Caco-2 (cell line): ENCODE measurements around the gene CFAP99. TPM values are rescaled to one million over a fixed set of nuclear protein-coding genes. Genes with fewer than 3 reads are reported as not detected.

Experiments
- BruUV-seq: library from RNA; stranded (reverse); fragments of 400-500 nt; replicated peaks from 2 replicates; lab custom pipeline; 2021; lab: Mats Ljungman, UMichigan
- CTCF ChIA-PET: fragments of 300-600 bp; sonication (Branson Sonifier 250); formaldehyde crosslinking; loops from one replicate; lab custom pipeline; 2022; ENCODE audit warnings: antibody characterized with exemption; lab: Charles Lee
- POLR2A ChIA-PET: fragments of 300-600 bp; sonication (Branson Sonifier 250); formaldehyde crosslinking; loops from one replicate; lab custom pipeline; 2022; ENCODE audit warnings: antibody characterized with exemption; lab: Charles Lee
- DNase-seq, 2 experiments: peaks; one replicate each; pipeline versions ENCODE4 v3.0.0 to v3.0.0-alpha.2; 2020 to 2022
- H3K27me3 ChIP-seq: replicated peaks from 2 replicates; pipeline ENCODE4 v1.6.0; 2011; ENCODE audit warnings: low read length; ENCODE audit not compliant: control insufficient read depth, insufficient read depth
- H3K36me3 ChIP-seq: 2 replicates; pipeline ENCODE4 v1.5.1; 2011; ENCODE audit warnings: low read length; ENCODE audit not compliant: control insufficient read depth, insufficient read depth
- H3K4me1 ChIP-seq: fragments of 250-450 bp; sonication (Bioruptor Pico); 2 replicates; pipeline ENCODE4 v1.5.1; 2020; ENCODE audit warnings: mild to moderate bottlenecking
- H3K4me3 ChIP-seq: 2 replicates; pipeline ENCODE4 v1.5.1; 2011; ENCODE audit warnings: low read depth, mild to moderate bottlenecking, control low read depth, low read length
- H3K9me3 ChIP-seq: fragments of 250-450 bp; sonication (Bioruptor Pico); 2 replicates; pipeline ENCODE4 v1.5.1; 2020; ENCODE audit warnings: mild to moderate bottlenecking, moderate library complexity
- H3K27ac Mint-ChIP-seq: one replicate; pipeline ENCODE4 v1.8.0; 2022; ENCODE audit warnings: mixed read lengths; ENCODE audit not compliant: unreplicated experiment
- H3K27me3 Mint-ChIP-seq: one replicate; pipeline ENCODE4 v1.8.0; 2022; ENCODE audit warnings: mixed read lengths; ENCODE audit not compliant: insufficient read depth, unreplicated experiment
- H3K36me3 Mint-ChIP-seq: one replicate; pipeline ENCODE4 v1.8.0; 2022; ENCODE audit warnings: mild to moderate bottlenecking, mixed read lengths; ENCODE audit not compliant: insufficient read depth, unreplicated experiment
- H3K4me1 Mint-ChIP-seq: one replicate; pipeline ENCODE4 v1.8.0; 2022; ENCODE audit warnings: low read depth, mixed read lengths; ENCODE audit not compliant: unreplicated experiment
- H3K4me3 Mint-ChIP-seq: one replicate; pipeline ENCODE4 v1.8.0; 2022; ENCODE audit warnings: mild to moderate bottlenecking, moderate library complexity, mixed read lengths; ENCODE audit not compliant: unreplicated experiment
- H3K9me3 Mint-ChIP-seq: one replicate; pipeline ENCODE4 v1.8.0; 2022; ENCODE audit warnings: mixed read lengths; ENCODE audit not compliant: unreplicated experiment
- CTCF ChIP-seq, 2 experiments: fragments of 200-600 bp in 1 of 2; IDR thresholded peaks; 1 replicate in 1 of 2; 2 replicates in 1 of 2; pipeline versions ENCODE4 v1.5.1 to v1.8.0; 2011 to 2022; ENCODE audit warnings: antibody characterized with exemption in 1 of 2, control low read depth in 1 of 2, inconsistent platforms in 1 of 2, low read depth in 1 of 2, low read length in 1 of 2, mild to moderate bottlenecking in 1 of 2, moderate library complexity in 1 of 2; ENCODE audit not compliant: insufficient read depth in 1 of 2, severe bottlenecking in 1 of 2, unreplicated experiment in 1 of 2
- intact Hi-C: fragments of 100-400 bp; cut with micrococcal nuclease; formaldehyde crosslinking; loops from one replicate; pipeline ENCODE4 v1.10.0; 2022; ENCODE audit not compliant: unreplicated experiment
- total RNA-seq: library from RNA; stranded (reverse); gene quantifications from 2 replicates; pipeline ENCODE4 v1.2.3, GENCODE V29; 2022

CFAP99 gene
- total RNA-seq, 1 experiment from 2014 or later, result not detected

DNA sequence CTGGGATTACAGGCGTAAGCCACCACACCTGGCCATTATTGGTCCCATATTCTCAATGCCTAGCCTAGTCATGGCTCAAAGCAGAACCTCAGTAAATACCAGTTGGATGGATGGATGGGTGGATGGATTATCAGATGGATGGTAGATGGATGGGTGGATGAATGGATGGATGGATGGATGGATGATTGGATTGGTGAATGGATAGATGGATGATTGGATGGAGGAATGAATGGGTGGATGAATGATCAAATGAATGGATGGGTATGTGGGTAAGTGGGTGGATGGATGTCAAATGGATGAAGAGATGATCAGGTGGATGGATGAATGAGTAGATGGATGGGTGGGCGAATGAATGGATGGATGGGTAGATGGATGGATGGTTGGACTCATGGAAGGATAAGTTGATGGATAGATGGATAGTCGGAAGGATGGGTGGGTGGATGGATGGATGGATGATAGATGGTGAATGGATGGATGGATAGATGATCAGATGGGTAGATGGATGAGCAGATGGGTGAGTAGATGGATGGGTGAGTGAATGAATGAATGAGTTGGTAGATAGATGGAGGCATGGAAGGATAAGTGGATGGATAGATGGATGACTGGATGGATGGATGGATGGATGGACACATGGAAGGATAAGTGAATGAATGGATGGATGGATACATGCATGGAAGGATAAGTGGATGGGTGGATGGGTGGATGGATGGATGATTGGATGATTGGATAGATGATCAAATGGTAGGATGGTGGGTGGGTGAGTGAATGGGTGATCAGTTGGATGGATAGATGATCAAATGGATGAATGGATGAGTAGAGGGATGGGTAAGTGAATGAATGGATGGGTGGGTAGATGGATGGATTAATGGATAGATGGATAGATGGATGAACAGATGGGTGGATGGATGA, 28.2 kb downstream of the CFAP99 start:
- no peaks in the 10 kb centered on the region for H3K27me3 Mint-ChIP-seq
- TF ChIP-seq CTCF (IDR thresholded peaks at IDR 0.05; ENCODE audit: insufficient read depth in 1 of 2, low read depth in 1 of 2, low read length in 1 of 2, severe bottlenecking in 1 of 2, unreplicated experiment in 1 of 2), result no peak
- no peaks in the 10 kb centered on the region for H3K4me1 Mint-ChIP-seq
- intact Hi-C loops, result no loop called here
- POLR2A ChIA-PET, result no interaction called here
- no peaks in the 10 kb centered on the region for H3K36me3 Mint-ChIP-seq
- H3K4me3 Mint-ChIP-seq, result no peak overlapping the region
- Histone ChIP-seq H3K4me3 (no peak overlapping the region), H3K4me1 (no peaks in the 10 kb centered on the region), H3K36me3 (no peaks in the 10 kb centered on the region), H3K27me3 (no peaks in the 10 kb centered on the region), H3K9me3 (no peaks in the 10 kb centered on the region)
- CTCF ChIA-PET, result no interaction called here
- no TSS peak for BruUV-seq
- DNase-seq, result no peak
- H3K27ac Mint-ChIP-seq, result no peak overlapping the region
- no peaks in the 10 kb centered on the region for H3K9me3 Mint-ChIP-seq

DNA sequence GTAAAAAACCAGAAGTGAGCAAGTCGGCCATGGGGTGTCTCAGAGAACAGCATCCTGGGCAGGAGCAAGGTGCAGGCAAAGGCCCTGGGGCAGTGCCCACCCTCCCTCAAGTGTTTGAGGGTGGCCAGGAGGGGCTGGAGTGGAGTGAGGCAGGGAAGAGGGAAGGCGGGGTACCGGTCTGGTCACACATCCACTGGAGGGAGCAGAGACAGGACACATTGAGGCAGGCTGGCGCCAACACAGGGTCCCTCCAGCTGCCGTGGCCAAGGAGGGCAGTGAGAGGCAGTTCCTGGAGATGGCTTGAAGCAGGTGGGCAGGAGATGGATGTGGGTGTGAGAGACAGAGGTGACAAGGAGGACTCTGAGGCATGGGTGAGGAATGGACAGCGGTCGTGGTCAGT, 29.8 kb downstream of the CFAP99 start:
- Mint-ChIP-seq H3K4me3 (no peak overlapping the region), H3K27ac (no peak overlapping the region), H3K27me3 (no peaks in the 10 kb centered on the region), H3K36me3 (no peaks in the 10 kb centered on the region), H3K9me3 (no peaks in the 10 kb centered on the region), H3K4me1 (no peaks in the 10 kb centered on the region)
- intact Hi-C loops, result no loop called here
- Histone ChIP-seq H3K27me3 (no peaks in the 10 kb centered on the region), H3K36me3 (no peaks in the 10 kb centered on the region), H3K4me3 (no peak overlapping the region), H3K4me1 (no peaks in the 10 kb centered on the region), H3K9me3 (no peaks in the 10 kb centered on the region)
- POLR2A ChIA-PET, result no interaction called here
- BruUV-seq, result no TSS peak
- CTCF ChIA-PET, result no interaction called here
- no peak for DNase-seq
- TF ChIP-seq CTCF (IDR thresholded peaks at IDR 0.05; ENCODE audit: insufficient read depth in 1 of 2, low read depth in 1 of 2, low read length in 1 of 2, severe bottlenecking in 1 of 2, unreplicated experiment in 1 of 2), result no peak

- intact Hi-C loops, result no loop called here
- BruUV-seq, result no TSS peak
- H3K4me3 ChIP-seq, result no peak overlapping the region
- CTCF ChIA-PET, result no interaction called here
- no peak overlapping the region for H3K27ac Mint-ChIP-seq
- no peaks in the 10 kb centered on the region for H3K36me3 ChIP-seq
- TF ChIP-seq CTCF (IDR thresholded peaks at IDR 0.05; ENCODE audit: insufficient read depth in 1 of 2, low read depth in 1 of 2, low read length in 1 of 2, severe bottlenecking in 1 of 2, unreplicated experiment in 1 of 2), result no peak
- H3K9me3 ChIP-seq, result no peaks in the 10 kb centered on the region
- no peaks in the 10 kb centered on the region for H3K27me3 Mint-ChIP-seq
- no peak for DNase-seq
- H3K9me3 Mint-ChIP-seq, result no peaks in the 10 kb centered on the region
- POLR2A ChIA-PET, result no interaction called here
- H3K36me3 Mint-ChIP-seq, result no peaks in the 10 kb centered on the region
- H3K4me3 Mint-ChIP-seq, result no peak overlapping the region
- no peaks in the 10 kb centered on the region for H3K27me3 ChIP-seq
- no peaks in the 10 kb centered on the region for H3K4me1 Mint-ChIP-seq
- no peaks in the 10 kb centered on the region for H3K4me1 ChIP-seq
These were observed 30.3 kb downstream of the CFAP99 start for GRCh38 chr4:2449051-2449450.
